Embryonic facial prominence (tissue), 1 donor: ENCODE measurements around the gene DBH.
A peak's percentile ranks its signal among the peaks of the same experiment; 100 is the strongest.

Source experiments
- DNase-seq: peaks from one replicate; pipeline ENCODE4 v3.0.0-alpha.2; 2016; ENCODE audit errors: extremely low spot score

Gene DBH

DNA sequence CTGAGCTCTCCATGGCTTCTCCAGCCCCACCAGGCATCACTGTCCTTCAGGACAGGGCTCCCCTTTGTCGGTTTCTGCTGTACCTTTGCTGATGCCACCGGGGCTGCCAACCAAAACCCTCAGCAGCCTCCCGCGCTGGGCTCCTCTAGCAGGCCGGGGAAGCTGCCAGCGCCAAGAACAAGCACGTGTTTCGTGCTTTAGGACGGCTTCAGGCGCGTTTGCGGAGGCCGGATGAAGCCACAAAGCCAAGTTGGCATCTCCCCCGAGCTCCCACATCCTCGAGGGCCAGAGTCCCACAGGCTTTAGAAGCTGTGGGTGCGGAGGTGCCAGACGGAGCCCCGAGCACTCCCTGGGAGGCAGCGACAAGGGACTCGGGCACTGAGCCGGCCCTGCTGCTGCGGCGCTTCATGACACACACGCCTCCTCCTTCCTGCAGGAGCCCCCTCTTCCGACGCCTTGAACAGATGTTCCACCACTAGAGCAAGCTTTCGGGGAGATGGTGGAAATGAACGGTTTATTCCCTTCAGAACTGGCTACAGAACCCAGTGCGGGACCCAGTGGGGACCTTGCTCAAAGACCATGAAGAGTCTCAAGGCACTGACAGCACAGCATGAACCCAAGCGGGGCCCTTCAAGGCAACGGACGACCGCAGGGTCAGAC lies 65.3 kb downstream of the DBH start:
- DNase-seq, result no peak

DNA sequence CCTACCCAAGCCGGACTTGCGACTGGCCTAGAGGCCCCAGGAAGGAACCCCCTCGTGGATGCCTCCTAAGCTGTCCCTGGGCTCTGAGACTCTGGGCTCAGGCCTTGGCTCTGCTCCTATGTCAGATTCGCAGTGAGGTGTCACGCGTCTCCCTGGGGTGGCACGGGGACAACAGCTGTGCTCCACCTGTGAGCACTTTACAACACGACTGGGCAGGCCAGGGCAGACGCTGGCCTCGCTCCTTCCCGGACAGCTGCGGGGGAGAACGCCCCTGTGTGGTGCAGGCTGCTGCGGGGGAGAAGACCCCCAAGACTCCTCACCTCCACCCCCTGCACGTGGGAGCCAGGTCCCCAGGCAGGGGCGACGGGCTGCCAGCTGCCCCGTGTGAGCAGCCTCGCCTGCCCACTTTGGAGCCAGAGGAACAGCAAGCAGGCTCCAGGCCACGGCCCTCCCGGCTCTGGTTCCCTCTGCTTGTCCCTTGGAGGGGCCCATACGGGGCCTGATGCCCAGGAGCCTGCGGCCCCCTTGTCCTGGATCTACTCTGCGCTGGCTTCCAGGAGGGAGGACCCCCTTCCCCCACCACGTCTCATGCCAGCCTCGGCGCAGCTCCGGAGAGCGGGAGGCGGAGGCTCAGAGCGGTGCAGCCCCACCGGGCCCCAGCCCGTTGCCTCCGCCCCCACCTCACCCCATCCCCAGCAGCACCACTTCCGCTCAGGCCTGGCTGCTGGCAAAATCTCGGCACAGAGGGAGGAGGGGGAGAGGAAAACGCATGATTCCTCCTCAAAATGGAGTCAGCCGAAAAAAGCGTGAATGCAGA lies 66.0 kb downstream of the DBH start:
- DNase-seq, result peak; percentile 53

DNA sequence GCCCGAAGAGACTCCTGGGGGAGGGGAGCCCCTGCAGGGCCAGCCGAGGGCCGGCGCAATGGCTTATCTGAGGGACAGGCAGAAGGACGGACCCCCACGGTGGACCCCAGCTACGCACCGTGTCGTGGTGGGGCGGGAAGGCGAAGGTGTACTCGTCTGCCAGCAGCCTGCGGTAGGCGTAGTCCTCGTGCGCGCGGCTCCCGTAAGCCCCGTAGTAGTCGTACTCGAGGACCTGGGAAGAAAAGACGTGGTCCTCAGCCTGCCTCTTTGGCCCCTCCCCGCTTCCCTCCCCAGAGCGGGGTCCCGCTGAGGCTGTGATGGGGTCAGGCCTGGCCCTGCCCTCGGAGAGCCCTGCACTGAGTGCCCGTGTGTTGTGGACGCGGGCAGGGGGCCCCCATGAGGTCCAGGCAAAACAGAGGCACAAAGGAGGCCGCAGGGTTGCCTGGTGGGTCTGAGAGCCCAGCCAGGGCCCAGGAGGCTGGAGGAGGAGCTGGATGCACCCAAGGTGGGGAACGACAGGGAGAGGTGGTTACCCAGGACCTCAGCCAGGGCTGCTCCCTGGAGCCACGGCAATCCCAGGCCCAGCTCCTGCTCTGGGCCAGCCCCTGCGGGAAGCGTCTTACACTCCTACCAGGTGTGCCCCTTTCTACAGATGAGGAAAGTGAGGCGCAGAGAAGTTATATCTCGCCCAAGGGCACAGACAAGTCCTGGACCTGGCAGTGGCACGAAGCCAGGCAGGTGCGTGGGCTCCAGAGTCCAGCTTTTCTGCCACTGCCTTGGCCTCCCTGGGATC lies 66.8 kb downstream of the DBH start:
- DNase-seq, result no peak

GRCh38 chr9:133703591-133704399 lies 67.6 kb downstream of the DBH start:
- DNase-seq, result no peak

DNA sequence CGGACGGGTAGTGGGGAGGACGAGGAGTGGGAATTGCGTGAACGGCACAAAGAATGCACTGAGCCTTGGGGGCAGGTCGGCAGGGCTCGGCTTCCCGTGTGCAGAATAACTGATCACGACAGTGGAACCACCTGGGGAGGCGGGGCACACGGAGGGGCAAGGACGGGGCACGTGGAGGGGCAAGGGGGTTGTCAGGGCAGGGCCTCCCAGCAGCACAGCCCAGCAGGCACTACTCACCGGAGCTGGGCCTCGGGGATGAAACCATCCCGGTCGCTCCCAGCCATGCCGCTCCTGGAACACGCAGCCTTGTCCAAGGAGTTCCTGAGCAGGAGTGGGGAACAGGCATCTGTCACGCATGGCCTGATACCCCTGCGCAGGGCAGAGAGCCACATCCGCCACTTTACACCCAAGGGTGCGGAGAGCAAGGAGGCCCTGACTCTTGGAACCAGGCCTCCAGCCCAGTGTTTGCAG lies 68.6 kb downstream of the DBH start:
- DNase-seq, result no peak

DNA sequence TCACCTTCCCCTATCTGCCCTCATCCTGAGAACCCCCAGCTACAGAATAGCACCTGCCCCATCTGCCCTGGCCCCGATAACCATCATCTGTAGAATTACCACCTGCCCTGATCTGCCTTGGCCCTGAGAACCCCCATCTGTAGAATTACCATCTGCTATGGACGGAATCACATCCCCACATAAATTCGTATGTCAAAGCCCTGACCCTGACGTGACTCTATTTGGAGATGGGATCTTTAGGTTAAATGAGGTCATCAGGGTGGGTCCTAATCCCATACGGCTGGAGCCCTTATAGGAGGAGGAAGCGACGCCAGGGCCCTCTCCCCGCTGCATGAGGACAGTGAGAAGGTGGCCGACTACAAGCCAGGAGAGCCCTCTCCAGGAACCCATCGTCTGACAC lies 69.4 kb downstream of the DBH start:
- no peak for DNase-seq

- no peak for DNase-seq
Observed at GRCh38 chr9:133706307-133707050, 70.3 kb downstream of the DBH start.

GRCh38 chr9:133707065-133707762 lies 71.1 kb downstream of the DBH start:
- DNase-seq, result no peak

DNA sequence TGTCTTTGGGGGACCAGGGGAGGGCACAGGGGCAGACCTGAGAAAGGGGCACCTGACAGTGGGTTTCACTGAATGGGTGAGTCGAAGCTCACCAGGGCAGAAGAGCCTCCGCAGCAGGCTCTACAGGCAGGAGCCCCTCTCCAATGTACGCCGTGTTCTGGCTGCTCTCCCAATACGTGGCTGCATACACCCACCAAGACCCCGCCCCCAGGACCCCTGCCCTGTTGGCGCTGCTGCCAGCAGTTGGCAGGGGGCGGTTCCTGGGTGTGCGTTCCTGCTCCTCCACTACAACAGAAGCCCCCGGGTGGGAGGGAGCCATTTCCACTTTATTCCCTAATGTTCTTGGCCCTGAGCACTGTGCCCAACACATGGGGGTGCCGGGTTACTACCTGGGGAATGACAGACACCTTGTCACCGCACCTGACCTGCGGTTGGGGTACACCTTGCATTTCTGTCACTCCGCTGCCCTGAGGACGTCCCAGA lies 71.6 kb downstream of the DBH start:
- DNase-seq, result no peak

GRCh38 chr9:133708246-133709014 lies 72.3 kb downstream of the DBH start:
- no peak for DNase-seq
